Endothelial cell of umbilical vein (primary cell): ENCODE results near the gene STON2.

Experiments
- CTCF ChIP-seq, 2 donors: IDR thresholded peaks; 1 replicate in 1 of 2; 2 replicates in 1 of 2; pipeline ENCODE4 v1.5.1; 2011; ENCODE audit warnings: low read length in 2 of 2, mild to moderate bottlenecking in 2 of 2, moderate library complexity in 2 of 2, control low read depth in 1 of 2, inconsistent platforms in 1 of 2, low read depth in 1 of 2; ENCODE audit not compliant: insufficient read depth in 1 of 2; ENCODE audit errors: extremely low read depth in 1 of 2
- EZH2 ChIP-seq: IDR thresholded peaks from 2 replicates; pipeline ENCODE4 v1.6.1; 2012; ENCODE audit warnings: borderline replicate concordance, low read depth, mild to moderate bottlenecking, moderate library complexity, low read length, inconsistent platforms; ENCODE audit not compliant: severe bottlenecking
- FOS ChIP-seq: IDR thresholded peaks from 2 replicates; pipeline ENCODE4 v1.6.1; 2011; ENCODE audit warnings: mild to moderate bottlenecking, low read length, moderate library complexity, borderline replicate concordance; ENCODE audit not compliant: insufficient read depth
- GATA2 ChIP-seq: IDR thresholded peaks from 2 replicates; pipeline ENCODE4 v1.7.0; 2011; ENCODE audit warnings: low read depth, mild to moderate bottlenecking, moderate library complexity, mixed read lengths, low read length; ENCODE audit not compliant: insufficient read length, insufficient read depth
- JUN ChIP-seq: IDR thresholded peaks from 2 replicates; pipeline ENCODE4 v1.6.1; 2011; ENCODE audit warnings: borderline replicate concordance, low read depth; ENCODE audit not compliant: insufficient read length, insufficient read depth
- MYC ChIP-seq: IDR thresholded peaks from one replicate; pipeline ENCODE4 v1.6.1; 2011; ENCODE audit warnings: mild to moderate bottlenecking, low read depth, low read length
- POLR2A ChIP-seq: IDR thresholded peaks from 2 replicates; pipeline ENCODE4 v1.6.1; 2012; ENCODE audit warnings: low read depth, mild to moderate bottlenecking, control low read depth, low read length
- POLR2AphosphoS5 ChIP-seq: IDR thresholded peaks from 2 replicates; pipeline ENCODE4 v1.6.1; 2012; ENCODE audit warnings: low read depth, mild to moderate bottlenecking, control low read depth, low read length, moderate library complexity; ENCODE audit not compliant: insufficient read depth
- TF ChIP-seq, protein P1 (sequence below): IDR thresholded peaks from 2 replicates; pipeline ENCODE4 v1.6.1; 2011; ENCODE audit not compliant: insufficient read depth, insufficient read length

DNA sequence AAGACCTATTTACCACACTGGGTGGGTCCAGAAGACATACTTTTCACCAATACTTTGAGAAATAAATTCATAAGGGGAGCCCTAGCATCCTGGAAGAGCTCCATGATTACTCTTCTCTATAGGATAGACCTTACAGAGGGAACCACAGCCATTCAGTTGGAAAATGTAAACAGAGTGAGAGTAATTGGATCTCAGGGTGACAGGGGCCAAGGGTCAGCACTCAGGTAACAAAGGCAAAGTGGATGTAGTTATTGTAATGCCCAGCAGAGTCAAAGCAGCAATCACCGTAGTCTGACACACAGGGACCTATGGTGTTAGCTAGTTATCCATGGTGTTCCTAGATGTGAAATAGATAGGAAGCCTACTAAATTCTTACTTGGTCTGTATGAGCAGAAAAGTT, 168.6 kb downstream of the STON2 start:
- TF ChIP-seq MYC (no peak), CTCF (IDR thresholded peaks at IDR 0.05; ENCODE audit: extremely low read depth in 1 of 2, insufficient read depth in 1 of 2, low read depth in 1 of 2, low read length in 2 of 2) (no peak), POLR2A (no peak), JUN (no peak), POLR2AphosphoS5 (no peak), FOS (no peak), EZH2 (no peak), GATA2 (no peak)
- TF ChIP-seq, protein P1, sequence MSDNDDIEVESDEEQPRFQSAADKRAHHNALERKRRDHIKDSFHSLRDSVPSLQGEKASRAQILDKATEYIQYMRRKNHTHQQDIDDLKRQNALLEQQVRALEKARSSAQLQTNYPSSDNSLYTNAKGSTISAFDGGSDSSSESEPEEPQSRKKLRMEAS: no peak
